K562 (cell line): Measurements from ENCODE around the gene SCNN1B. TPM values are rescaled to one million over a fixed set of nuclear protein-coding genes. Genes with fewer than 3 reads are reported as not detected.

Experiments
- ATAC-seq: fragments of 200-7000 bp; cut with Tn5 transposase; 3 replicates; pipeline ENCODE4 v1.9.1; 2020; ENCODE audit warnings: moderate library complexity
- BruUV-seq: library from RNA; stranded (reverse); fragments of 400-500 nt; replicated peaks from 2 replicates; lab custom pipeline; 2021; lab: Mats Ljungman, UMichigan
- CTCF ChIA-PET: fragments of 300-600 bp; formaldehyde crosslinking; extraction: SDS; loops from one replicate; lab custom pipeline; 2021; ENCODE audit warnings: low intra/inter-chr PET ratio; lab: Yijun Ruan, JAX
- POLR2A ChIA-PET: fragments of 300-600, 350-650 bp; sonication (Branson Sonifier 250); formaldehyde crosslinking; extraction: SDS; loops from one replicate; lab custom pipeline; 2021; ENCODE audit warnings: antibody characterized with exemption, inconsistent platforms; lab: Yijun Ruan, JAX
- DNase-seq, 4 experiments: peaks; one replicate each; pipeline versions ENCODE4 v3.0.0 to v3.0.0-alpha.2; 2011 to 2018; ENCODE audit warnings: low spot score in 3 of 4, mixed read lengths in 3 of 4; ENCODE audit errors: extremely low read depth in 1 of 4
- FAIRE-seq: peaks from 2 replicates; lab custom pipeline; 2011; peaks lifted over from hg19 to GRCh38; lab: Jason Lieb, UNC
- H2AFZ ChIP-seq: 2 replicates; pipeline ENCODE4 v1.6.0; 2011; ENCODE audit warnings: low read depth, low read length, control low read depth, inconsistent platforms
- H3K27ac ChIP-seq: fragments of 200-600 bp; 3 replicates; pipeline ENCODE4 v1.8.0; 2011; ENCODE audit warnings: low read depth, mild to moderate bottlenecking, control low read depth, inconsistent platforms, low read length, moderate library complexity, mixed read lengths; ENCODE audit errors: extremely low read depth
- H3K27me3 ChIP-seq, 2 experiments: fragments of 300-600 bp in 1 of 2; 2 replicates in 1 of 2; 3 replicates in 1 of 2; pipeline versions ENCODE4 v1.6.0 to v1.8.0; 2011; ENCODE audit warnings: inconsistent platforms in 2 of 2, low read length in 2 of 2, mild to moderate bottlenecking in 1 of 2, mixed read lengths in 1 of 2, moderate library complexity in 1 of 2; ENCODE audit not compliant: control insufficient read depth in 2 of 2, insufficient read depth in 2 of 2
- H3K36me3 ChIP-seq: fragments of 300-600 bp; 3 replicates; pipeline ENCODE4 v1.8.0; 2011; ENCODE audit warnings: mild to moderate bottlenecking, low read length, inconsistent platforms; ENCODE audit not compliant: control insufficient read depth, insufficient read depth
- H3K4me1 ChIP-seq, 2 experiments: fragments of 200-600 bp in 1 of 2; replicated peaks in 1 of 2; 2 replicates in 1 of 2; 3 replicates in 1 of 2; pipeline versions ENCODE4 v1.5.1 to v1.8.0; 2011; ENCODE audit warnings: inconsistent platforms in 2 of 2, low read length in 2 of 2, mild to moderate bottlenecking in 1 of 2, mixed read lengths in 1 of 2, moderate library complexity in 1 of 2; ENCODE audit not compliant: control insufficient read depth in 2 of 2, insufficient read depth in 2 of 2
- H3K4me2 ChIP-seq: 2 replicates; pipeline ENCODE4 v1.6.1; 2011; ENCODE audit warnings: low read length, control low read depth, inconsistent platforms, mixed read lengths; ENCODE audit not compliant: insufficient read depth
- H3K4me3 ChIP-seq: fragments of 200-600 bp; sonication (generic), shearing (Covaris generic); 2 replicates; pipeline ENCODE4 v1.5.1; 2016; ENCODE audit warnings: control low read depth, inconsistent platforms
- H3K79me2 ChIP-seq: fragments of 200-600 bp; 3 replicates; pipeline ENCODE4 v1.8.0; 2011; ENCODE audit warnings: low read length, inconsistent platforms; ENCODE audit not compliant: control insufficient read depth, insufficient read depth
- H3K9ac ChIP-seq, 2 experiments: 2 replicates each; pipeline versions ENCODE4 v1.6.0 to v1.6.1; 2011; ENCODE audit warnings: low read depth in 2 of 2, low read length in 2 of 2, control low read depth in 1 of 2, inconsistent platforms in 1 of 2, mild to moderate bottlenecking in 1 of 2, mixed read lengths in 1 of 2; ENCODE audit not compliant: insufficient read depth in 1 of 2
- H3K9me1 ChIP-seq: one replicate; pipeline ENCODE4 v1.6.0; 2011; ENCODE audit warnings: inconsistent platforms, mild to moderate bottlenecking, low read length, moderate library complexity; ENCODE audit not compliant: control insufficient read depth, insufficient read depth
- H3K9me3 ChIP-seq: replicated peaks from 2 replicates; pipeline ENCODE4 v1.5.1; 2011; ENCODE audit warnings: low read depth, low read length, inconsistent platforms; ENCODE audit not compliant: control insufficient read depth, insufficient read depth
- H4K20me1 ChIP-seq: replicated peaks from 2 replicates; pipeline ENCODE4 v1.6.1; 2011; ENCODE audit warnings: low read length, inconsistent platforms, mixed read lengths; ENCODE audit not compliant: control insufficient read depth, insufficient read depth
- CHD1 ChIP-seq: fragments of 200-600 bp; sonication (generic); IDR thresholded peaks from one replicate; pipeline ENCODE4 v1.6.1; 2012; ENCODE audit warnings: mild to moderate bottlenecking, moderate library complexity, low read length, inconsistent platforms
- CREB1 ChIP-seq, 2 experiments: sonication (generic) in 1 of 2; formaldehyde crosslinking in 1 of 2; IDR thresholded peaks; 2 replicates each; pipeline versions ENCODE4 v1.6.1 to v1.8.0; 2012 to 2022; ENCODE audit warnings: inconsistent platforms in 1 of 2, mild to moderate bottlenecking in 1 of 2, missing genetic modification reagents in 1 of 2, moderate library complexity in 1 of 2
- FUS ChIP-seq: fragments of 200-400 bp; formaldehyde crosslinking; optimal IDR thresholded peaks from 2 replicates; pipeline ENCODE3; 2017; ENCODE audit warnings: low read depth, low read length
- KLF16 ChIP-seq: IDR thresholded peaks from 2 replicates; pipeline ENCODE4 v1.6.1; 2016; ENCODE audit warnings: antibody characterized with exemption
- MIER1 ChIP-seq: fragments of 450-650 bp; IDR thresholded peaks from 2 replicates; pipeline ENCODE4 v1.6.1; 2016; ENCODE audit warnings: antibody characterized with exemption, mild to moderate bottlenecking, low read depth
- SAP30 ChIP-seq: fragments of 200-600 bp; sonication (generic); IDR thresholded peaks from 2 replicates; pipeline ENCODE4 v1.6.1; 2012; ENCODE audit warnings: borderline replicate concordance, low read depth, mild to moderate bottlenecking, moderate library complexity, low read length, control low read depth, inconsistent platforms; ENCODE audit not compliant: insufficient read depth, poor library complexity, severe bottlenecking
- TEAD4 ChIP-seq, 2 experiments: sonication (generic) in 1 of 2; formaldehyde crosslinking in 1 of 2; IDR thresholded peaks; 2 replicates each; pipeline versions ENCODE4 v1.6.1 to v1.8.0; 2012 to 2022; ENCODE audit warnings: borderline replicate concordance in 1 of 2, inconsistent platforms in 1 of 2, low read length in 1 of 2, mild to moderate bottlenecking in 1 of 2, missing genetic modification reagents in 1 of 2
- ZNF12 ChIP-seq: sonication (generic); formaldehyde crosslinking; IDR thresholded peaks from 2 replicates; pipeline ENCODE4 v1.4.0; 2020; ENCODE audit warnings: mild to moderate bottlenecking, missing genetic modification reagents
- ZNF184 ChIP-seq: sonication (generic); formaldehyde crosslinking; IDR thresholded peaks from 2 replicates; pipeline ENCODE4 v1.5.0; 2020; ENCODE audit warnings: missing genetic modification reagents
- ZNF444 ChIP-seq: fragments of 250-450 bp; sonication (Bioruptor Pico); IDR thresholded peaks from 2 replicates; pipeline ENCODE4 v1.4.0; 2020; ENCODE audit warnings: mild to moderate bottlenecking, moderate library complexity
- ZNF561 ChIP-seq: fragments of 450-650 bp; formaldehyde crosslinking; conservative IDR thresholded peaks from 2 replicates; pipeline ENCODE4 v1.4.0; 2020; ENCODE audit warnings: mild to moderate bottlenecking, moderate library complexity
- ZNF583 ChIP-seq: fragments of 250-450 bp; sonication (Bioruptor Pico); IDR thresholded peaks from 2 replicates; pipeline ENCODE4 v1.4.0; 2020
- ZNF75A ChIP-seq: fragments of 450-650 bp; formaldehyde crosslinking; IDR thresholded peaks from 2 replicates; pipeline ENCODE4 v1.4.0; 2020; ENCODE audit warnings: mild to moderate bottlenecking
- ZNF830 ChIP-seq: fragments of 250-450 bp; sonication (Bioruptor Pico); IDR thresholded peaks from 2 replicates; pipeline ENCODE4 v1.5.0; 2021; ENCODE audit warnings: mild to moderate bottlenecking
- WGBS: fragments of 100-300 bp; shearing (Covaris generic); methylation state at CpG from one replicate; pipeline ENCODE4 v1.1.6; 2016; ENCODE audit warnings: low coverage, mixed read lengths; ENCODE audit not compliant: insufficient coverage; ENCODE audit errors: missing lambda C conversion rate; 5-methylcytosine and 5-hydroxymethylcytosine counted together
- in situ Hi-C: fragments of 300-500 bp; cut with MboI; formaldehyde crosslinking; loops from 4 replicates; pipeline ENCODE4 v1.15.0; 2018; ENCODE audit warnings: inconsistent platforms, mixed read lengths
- intact Hi-C: fragments of 100-400 bp; cut with micrococcal nuclease; formaldehyde crosslinking; loops from 2 replicates; pipeline ENCODE4 v1.14.2; 2022
- polyA plus RNA-seq, 8 experiments: library from polyadenylated mRNA; depleted of rRNA in 4 of 8; stranded (reverse) in 5 of 8; unstranded in 3 of 8; fragments of >200 nt; fragmentation: Nextera tagmentation in 2 of 8; fragmentation: Illumina TruSeq in 1 of 8; extraction: Ambion mirVana in 2 of 8; extraction: Trizol in 1 of 8; gene quantifications; 2 replicates each; pipeline versions ENCODE4 v1.2.1 to v1.2.3, GENCODE V29; 2011 to 2014; ENCODE audit warnings: inconsistent platforms in 1 of 8, missing spikeins in 1 of 8
- total RNA-seq, 7 experiments: library from RNA; depleted of rRNA in 6 of 7; stranded (reverse); fragments of >200 nt in 6 of 7; fragmentation: Illumina TruSeq in 2 of 7; extraction: Trizol in 2 of 7; gene quantifications; 2 replicates each; pipeline versions ENCODE4 v1.2.1 to v1.2.3, GENCODE V29; 2011 to 2021; ENCODE audit warnings: low replicate concordance in 1 of 7
- TF ChIP-seq, protein P1 (sequence below): fragments of 250-450 bp; sonication (Bioruptor Pico); IDR thresholded peaks from 2 replicates; pipeline ENCODE4 v1.4.0; 2020; ENCODE audit warnings: mild to moderate bottlenecking
- TF ChIP-seq, protein P2 (sequence below), 2 experiments: IDR thresholded peaks in 1 of 2; conservative IDR thresholded peaks in 1 of 2; 2 replicates each; pipeline ENCODE4 v1.6.1; 2016; ENCODE audit warnings: low read depth in 2 of 2, mild to moderate bottlenecking in 1 of 2, missing compliant biosample characterization in 1 of 2, missing genetic modification characterization in 1 of 2, moderate library complexity in 1 of 2

SCNN1B gene
- total and polyA plus RNA-seq, 9 of the 15 experiments (the other 6 are each of a cell fraction or from before 2014, with no cell fraction given) = not detected

DNA sequence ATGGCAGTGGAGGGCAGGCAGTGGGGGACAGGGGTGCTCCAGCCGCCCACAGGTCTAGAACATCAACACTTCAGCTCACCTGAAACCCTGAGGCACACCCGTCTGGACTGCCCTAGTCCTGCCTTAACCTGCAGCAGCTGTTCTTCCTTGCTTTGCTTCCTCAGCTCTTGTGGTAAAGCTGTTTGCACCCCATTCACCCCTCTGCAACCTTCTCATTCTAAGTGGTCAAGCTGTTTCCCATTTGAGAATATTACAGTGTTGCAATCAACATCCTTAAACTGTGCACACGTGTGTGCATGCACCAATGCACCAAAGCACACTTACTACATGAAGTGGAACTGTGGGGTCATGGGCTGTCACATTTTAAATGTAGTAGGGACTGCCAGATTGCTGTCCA is 32.4 kb downstream of the SCNN1B start:
- no peaks in the 10 kb centered on the region for H4K20me1 ChIP-seq
- 2% methylated on average over 3 of the region's 3 CpGs for WGBS
- no peak overlapping the region for H2AFZ ChIP-seq
- H3K9me1 ChIP-seq = no peaks in the 10 kb centered on the region
- H3K27ac ChIP-seq = no peak overlapping the region
- in situ Hi-C loops = no loop called here
- H3K4me3 ChIP-seq = no peak overlapping the region
- H3K9ac ChIP-seq = no peak overlapping the region
- ChIA-PET CTCF (no interaction called here), POLR2A (interaction anchor here (0.5 to 0.7 kb wide), 3 partner anchors 14 to 92 kb away, joined by 3 read pairs; no protein-coding TSS in a partner anchor)
- no peaks in the 10 kb centered on the region for H3K36me3 ChIP-seq
- no TSS peak for BruUV-seq
- H3K4me2 ChIP-seq = no peak overlapping the region
- H3K9me3 ChIP-seq = no peaks in the 10 kb centered on the region; the same call in 1 of the 2 replicates
- H3K79me2 ChIP-seq = no peaks in the 10 kb centered on the region
- FAIRE-seq (no peak), ATAC-seq (no peak), DNase-seq (no peak)
- intact Hi-C loops = no loop called here
- H3K4me1 ChIP-seq = no peaks in the 10 kb centered on the region; a peak in 1 of 5 replicates
- TF ChIP-seq CHD1 (no peak), ZNF184 (CRISPR knock-in tag) (no peak), ZNF561 (CRISPR knock-in tag) (no peak), ZNF583 (no peak), ZNF444 (CRISPR knock-in tag) (no peak), MIER1 (no peak), ZNF75A (CRISPR knock-in tag) (no peak), FUS (no peak), ZNF12 (CRISPR knock-in tag) (no peak), CREB1 (IDR thresholded peaks at IDR 0.05) (no peak), CREB1 (CRISPR knock-in tag; IDR thresholded peaks at IDR 0.05) (no peak), KLF16 (no peak), SAP30 (no peak), TEAD4 (IDR thresholded peaks at IDR 0.05; ENCODE audit: low read length) (no peak), TEAD4 (CRISPR knock-in tag; IDR thresholded peaks at IDR 0.05; ENCODE audit: borderline replicate concordance) (no peak), ZNF830 (no peak)
- TF ChIP-seq, protein P1, sequence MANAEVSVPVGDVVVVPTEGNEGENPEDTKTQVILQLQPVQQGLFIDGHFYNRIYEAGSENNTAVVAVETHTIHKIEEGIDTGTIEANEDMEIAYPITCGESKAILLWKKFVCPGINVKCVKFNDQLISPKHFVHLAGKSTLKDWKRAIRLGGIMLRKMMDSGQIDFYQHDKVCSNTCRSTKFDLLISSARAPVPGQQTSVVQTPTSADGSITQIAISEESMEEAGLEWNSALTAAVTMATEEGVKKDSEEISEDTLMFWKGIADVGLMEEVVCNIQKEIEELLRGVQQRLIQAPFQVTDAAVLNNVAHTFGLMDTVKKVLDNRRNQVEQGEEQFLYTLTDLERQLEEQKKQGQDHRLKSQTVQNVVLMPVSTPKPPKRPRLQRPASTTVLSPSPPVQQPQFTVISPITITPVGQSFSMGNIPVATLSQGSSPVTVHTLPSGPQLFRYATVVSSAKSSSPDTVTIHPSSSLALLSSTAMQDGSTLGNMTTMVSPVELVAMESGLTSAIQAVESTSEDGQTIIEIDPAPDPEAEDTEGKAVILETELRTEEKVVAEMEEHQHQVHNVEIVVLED (CRISPR knock-in tag) = no peak
- TF ChIP-seq, protein P2, sequence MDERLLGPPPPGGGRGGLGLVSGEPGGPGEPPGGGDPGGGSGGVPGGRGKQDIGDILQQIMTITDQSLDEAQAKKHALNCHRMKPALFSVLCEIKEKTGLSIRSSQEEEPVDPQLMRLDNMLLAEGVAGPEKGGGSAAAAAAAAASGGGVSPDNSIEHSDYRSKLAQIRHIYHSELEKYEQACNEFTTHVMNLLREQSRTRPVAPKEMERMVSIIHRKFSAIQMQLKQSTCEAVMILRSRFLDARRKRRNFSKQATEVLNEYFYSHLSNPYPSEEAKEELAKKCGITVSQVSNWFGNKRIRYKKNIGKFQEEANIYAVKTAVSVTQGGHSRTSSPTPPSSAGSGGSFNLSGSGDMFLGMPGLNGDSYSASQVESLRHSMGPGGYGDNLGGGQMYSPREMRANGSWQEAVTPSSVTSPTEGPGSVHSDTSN (CRISPR knock-in tag; IDR thresholded peaks at IDR 0.05; ENCODE audit: low read depth) = no peak
- TF ChIP-seq, protein P2 (tag; conservative IDR thresholded peaks at IDR 0.05; ENCODE audit: low read depth) = no peak
- H3K27me3 ChIP-seq = peaks cover 7 to 27% of the 10 kb centered on the region in 2 experiments; a peak in 4 of 5 replicates
